Esophagus muscularis mucosa (tissue), 4 donors: Measurements from ENCODE around the gene SLBP. TPM values are rescaled to one million over a fixed set of nuclear protein-coding genes. Genes with fewer than 3 reads are reported as not detected.

ENCODE experiments used
- DNase-seq: peaks from one replicate; pipeline ENCODE4 v3.0.0-alpha.2; 2017; ENCODE audit errors: extremely low spot score
- H3K27ac ChIP-seq, 4 donors: fragments of 200-600 bp; sonication (generic); replicated peaks in 1 of 4; 1 replicate in 3 of 4; 2 replicates in 1 of 4; pipeline ENCODE4 v1.5.1; 2016 to 2019; ENCODE audit warnings: mild to moderate bottlenecking in 1 of 4
- H3K27me3 ChIP-seq, 4 donors: fragments of 200-600 bp; sonication (generic); one replicate each; pipeline versions ENCODE4 v1.5.1 to v1.6.0; 2016 to 2019
- H3K36me3 ChIP-seq, 4 donors: fragments of 200-600 bp; sonication (generic); one replicate each; pipeline ENCODE4 v1.5.1; 2016 to 2019
- H3K4me1 ChIP-seq, 4 donors: fragments of 200-600 bp; sonication (generic); one replicate each; pipeline ENCODE4 v1.5.1; 2016 to 2019
- H3K4me3 ChIP-seq, 4 donors: fragments of 200-600 bp; sonication (generic); 1 replicate in 2 of 4; 2 replicates in 2 of 4; pipeline ENCODE4 v1.5.1; 2016 to 2019; ENCODE audit warnings: mild to moderate bottlenecking in 4 of 4, moderate library complexity in 1 of 4
- H3K9me3 ChIP-seq, 4 donors: fragments of 200-600 bp; sonication (generic); 1 replicate in 3 of 4; 2 replicates in 1 of 4; pipeline ENCODE4 v1.5.1; 2016 to 2019
- EP300 ChIP-seq: sonication (generic); formaldehyde crosslinking; IDR thresholded peaks from one replicate; pipeline ENCODE4 v1.6.1; 2017; ENCODE audit warnings: antibody characterized with exemption
- POLR2A ChIP-seq: fragments of 450-650 bp; IDR thresholded peaks from one replicate; pipeline ENCODE4 v1.6.1; 2017; ENCODE audit warnings: antibody characterized with exemption, moderate library complexity, mild to moderate bottlenecking, low read depth
- POLR2AphosphoS5 ChIP-seq, 2 donors: sonication (generic); formaldehyde crosslinking; IDR thresholded peaks; one replicate each; pipeline ENCODE4 v1.6.1; 2017; ENCODE audit warnings: antibody characterized with exemption in 2 of 2
- WGBS: methylation state at CpG from one replicate; pipeline ENCODE4 v1.1.5; 2018; 5-methylcytosine and 5-hydroxymethylcytosine counted together
- intact Hi-C: fragments of 100-400 bp; cut with DNase I; formaldehyde crosslinking; loops from one replicate; pipeline ENCODE4 v1.15.1; 2023
- total RNA-seq, 4 donors: library from RNA; depleted of rRNA; stranded (reverse); fragments of >200 nt; gene quantifications; one replicate each; pipeline versions ENCODE4 v1.1.0 to v1.2.1, GENCODE V29; 2016
- TF ChIP-seq, protein P1 (sequence below), 3 experiments: fragments of 200-600 bp in 2 of 3; fragments of 450-650 bp in 1 of 3; sonication (generic) in 2 of 3; IDR thresholded peaks; one replicate each; pipeline ENCODE4 v1.5.1; 2017 to 2019; ENCODE audit warnings: antibody characterized with exemption in 3 of 3, mild to moderate bottlenecking in 2 of 3, moderate library complexity in 1 of 3

Gene SLBP
- total RNA-seq, 4 donors from 2014 or later = 41.5 to 56.1 (median 45.5) TPM

DNA sequence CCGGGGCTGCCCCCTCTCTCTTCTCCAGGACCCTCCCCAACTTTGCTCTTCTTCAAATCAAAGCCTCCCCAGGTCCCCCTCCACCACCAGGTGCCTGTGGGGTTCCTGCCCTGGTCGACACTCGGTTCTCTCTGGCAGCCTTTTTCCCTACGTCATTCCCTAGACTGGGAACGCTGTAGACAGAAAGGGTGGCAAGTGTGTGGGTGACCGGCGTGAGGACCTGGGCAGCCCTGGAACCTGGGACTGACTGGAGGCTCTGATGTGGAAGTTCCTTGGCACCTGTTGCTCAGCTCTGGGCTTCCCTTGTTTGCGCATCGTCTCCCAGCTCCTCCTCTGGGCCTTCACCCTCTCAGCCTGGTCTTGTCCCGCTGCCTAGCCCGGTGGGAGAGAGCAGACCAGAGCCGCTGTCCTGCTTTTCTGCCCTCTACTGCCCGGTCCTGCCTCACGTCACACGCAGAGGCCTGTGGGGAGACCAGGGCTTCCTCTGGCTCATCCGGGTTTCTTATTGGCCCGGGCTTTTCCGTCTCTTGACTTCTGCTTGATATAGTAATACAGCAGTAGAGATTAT is 10.5 kb upstream of the SLBP start:
- intact Hi-C loops = loop anchor here (10.0 kb wide), 1 partner anchor 368 kb away; no protein-coding TSS in a partner anchor
- Histone ChIP-seq H3K4me3 (no peak overlapping the region), H3K4me1 (peaks cover 50 to 68% (median 63%) of the 10 kb centered on the region in 4 donors), H3K27me3 (no peaks in the 10 kb centered on the region), H3K27ac (peak overlapping the region; percentile 15 to 57 (median 30)), H3K36me3 (peaks cover 6 to 36% (median 22%) of the 10 kb centered on the region in 4 donors), H3K9me3 (no peaks in the 10 kb centered on the region)
- DNase-seq = no peak
- TF ChIP-seq EP300 (no peak), POLR2A (no peak), POLR2AphosphoS5 (IDR thresholded peaks at IDR 0.05) (no peak)
- TF ChIP-seq, protein P1, sequence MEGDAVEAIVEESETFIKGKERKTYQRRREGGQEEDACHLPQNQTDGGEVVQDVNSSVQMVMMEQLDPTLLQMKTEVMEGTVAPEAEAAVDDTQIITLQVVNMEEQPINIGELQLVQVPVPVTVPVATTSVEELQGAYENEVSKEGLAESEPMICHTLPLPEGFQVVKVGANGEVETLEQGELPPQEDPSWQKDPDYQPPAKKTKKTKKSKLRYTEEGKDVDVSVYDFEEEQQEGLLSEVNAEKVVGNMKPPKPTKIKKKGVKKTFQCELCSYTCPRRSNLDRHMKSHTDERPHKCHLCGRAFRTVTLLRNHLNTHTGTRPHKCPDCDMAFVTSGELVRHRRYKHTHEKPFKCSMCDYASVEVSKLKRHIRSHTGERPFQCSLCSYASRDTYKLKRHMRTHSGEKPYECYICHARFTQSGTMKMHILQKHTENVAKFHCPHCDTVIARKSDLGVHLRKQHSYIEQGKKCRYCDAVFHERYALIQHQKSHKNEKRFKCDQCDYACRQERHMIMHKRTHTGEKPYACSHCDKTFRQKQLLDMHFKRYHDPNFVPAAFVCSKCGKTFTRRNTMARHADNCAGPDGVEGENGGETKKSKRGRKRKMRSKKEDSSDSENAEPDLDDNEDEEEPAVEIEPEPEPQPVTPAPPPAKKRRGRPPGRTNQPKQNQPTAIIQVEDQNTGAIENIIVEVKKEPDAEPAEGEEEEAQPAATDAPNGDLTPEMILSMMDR (IDR thresholded peaks at IDR 0.05) = no peak
- WGBS = 51% methylated on average over 18 of the region's 18 CpGs

DNA sequence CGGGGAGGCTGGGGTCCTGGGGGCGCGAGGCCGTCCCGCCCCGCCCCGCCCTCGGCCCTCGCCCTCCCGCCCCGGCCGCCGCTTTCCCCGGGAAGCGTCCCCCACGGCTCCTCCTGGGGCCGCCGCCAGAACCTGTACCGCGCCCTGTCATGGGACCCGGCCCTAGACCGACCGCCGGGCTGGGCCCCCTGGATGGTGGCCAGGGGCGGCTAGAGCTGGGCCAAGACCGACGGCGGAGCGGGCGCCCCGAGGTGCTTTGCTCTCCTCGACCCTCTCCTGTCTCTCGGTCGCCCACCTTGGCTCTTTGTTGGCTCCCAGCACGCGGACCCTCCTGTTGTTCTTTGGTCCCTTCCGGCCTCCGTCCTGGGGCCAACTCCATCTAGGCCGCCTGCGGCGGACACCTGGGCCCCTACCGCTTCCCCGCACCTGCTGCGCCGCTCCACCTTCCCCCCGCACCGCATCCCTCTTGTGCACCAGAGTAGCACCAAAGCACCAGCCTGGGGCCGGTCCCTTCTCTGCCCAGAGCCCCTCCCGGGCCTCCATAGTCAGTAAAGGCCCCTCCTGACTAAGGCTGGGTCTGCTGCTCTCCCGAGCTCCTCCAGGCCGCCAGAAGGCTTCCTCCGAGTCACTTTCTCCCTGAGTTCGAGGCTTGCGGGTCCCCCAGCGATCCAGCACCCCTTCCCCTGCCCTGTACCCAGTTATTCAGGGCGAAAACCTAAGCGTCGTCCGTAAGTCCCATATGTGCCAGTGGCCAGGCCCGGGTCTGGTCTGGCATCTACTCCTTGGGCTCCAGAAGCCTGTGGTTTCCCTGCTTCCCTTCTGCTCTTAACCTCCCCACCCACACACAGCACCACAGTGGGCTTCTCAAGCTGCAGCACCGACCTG is 9.8 kb upstream of the SLBP start:
- peaks cover 14 to 40% (median 29%) of the 10 kb centered on the region in 4 donors for H3K36me3 ChIP-seq
- H3K27me3 ChIP-seq = no peaks in the 10 kb centered on the region
- peaks cover 47 to 68% (median 61%) of the 10 kb centered on the region in 4 donors for H3K4me1 ChIP-seq
- intact Hi-C loops = loop anchor here (10.0 kb wide), 1 partner anchor 367 kb away; no protein-coding TSS in a partner anchor
- H3K27ac ChIP-seq = peak overlapping the region in 3 of 4 donors; percentile 93 to 99 (median 98)
- DNase-seq = no peak
- TF ChIP-seq EP300 (no peak), POLR2A (no peak), POLR2AphosphoS5 (IDR thresholded peaks at IDR 0.05) (no peak)
- TF ChIP-seq, protein P1 (IDR thresholded peaks at IDR 0.05) = no peak
- 5% methylated on average over 33 of the region's 61 CpGs for WGBS
- no peaks in the 10 kb centered on the region for H3K9me3 ChIP-seq
- H3K4me3 ChIP-seq = peak overlapping the region; percentile 74 to 96 (median 84)

DNA sequence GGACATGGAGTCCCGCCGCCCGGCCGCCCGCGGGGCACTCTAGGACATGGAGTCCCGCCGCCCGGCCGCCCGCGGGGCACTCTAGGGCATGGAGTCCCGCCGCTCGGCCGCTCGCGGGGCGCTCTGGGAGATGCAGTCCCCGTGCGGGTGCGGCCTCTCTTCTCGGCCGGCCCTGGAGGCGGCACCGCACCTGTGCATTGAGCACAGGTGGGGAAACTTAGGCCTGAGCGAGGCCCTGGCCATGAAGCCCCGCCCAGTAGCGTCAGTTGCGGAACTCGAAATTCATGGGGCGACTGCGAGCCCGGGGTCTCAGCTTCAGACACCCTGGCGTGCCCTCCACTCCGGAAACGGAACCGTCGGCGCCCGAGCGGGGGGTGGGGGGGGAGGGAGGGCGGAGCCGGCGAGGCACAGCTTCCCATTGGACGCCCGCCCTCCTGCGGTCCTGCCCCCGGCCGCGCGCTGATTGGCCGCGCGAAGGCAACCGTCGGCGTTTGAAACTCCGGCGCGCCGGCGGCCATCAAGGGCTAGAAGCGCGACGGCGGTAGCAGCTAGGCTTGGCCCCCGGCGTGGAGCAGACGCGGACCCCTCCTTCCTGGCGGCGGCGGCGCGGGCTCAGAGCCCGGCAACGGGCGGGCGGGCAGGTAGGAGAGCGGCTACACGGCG is 9.0 kb upstream of the SLBP start, which contains the start of the genes TACC3 and TMEM129:
TSS of gene TACC3 (plus strand) at position 519 of the 663 bp plus-strand sequence. CDS start 1,901 bp downstream, outside the sequence.
TSS of gene TMEM129 (minus strand) at position 321 of the 663 bp plus-strand sequence. CDS start 486 bp downstream, outside the sequence.
- peak; percentile 99 for DNase-seq
- H3K27me3 ChIP-seq = no peaks in the 10 kb centered on the region
- TF ChIP-seq EP300 = no peak
- TF ChIP-seq POLR2A = no peak
- TF ChIP-seq POLR2AphosphoS5 (IDR thresholded peaks at IDR 0.05) = peak; percentile 74 to 75
- TF ChIP-seq, protein P1 (IDR thresholded peaks at IDR 0.05) = no peak
- H3K9me3 ChIP-seq = no peaks in the 10 kb centered on the region
- intact Hi-C loops = loop anchor here (10.0 kb wide), 1 partner anchor 366 kb away; no protein-coding TSS in a partner anchor
- 0% methylated on average over 29 of the region's 83 CpGs for WGBS
- H3K4me3 ChIP-seq = peak within 1 kb of the TSS; percentile 74 to 96 (median 84)
- peaks cover 41 to 66% (median 54%) of the 10 kb centered on the region in 4 donors for H3K4me1 ChIP-seq
- peak within 1 kb of the TSS; percentile 92 to 99 (median 96) for H3K27ac ChIP-seq
- H3K36me3 ChIP-seq = peaks cover 20 to 48% (median 36%) of the 10 kb centered on the region in 4 donors

DNA sequence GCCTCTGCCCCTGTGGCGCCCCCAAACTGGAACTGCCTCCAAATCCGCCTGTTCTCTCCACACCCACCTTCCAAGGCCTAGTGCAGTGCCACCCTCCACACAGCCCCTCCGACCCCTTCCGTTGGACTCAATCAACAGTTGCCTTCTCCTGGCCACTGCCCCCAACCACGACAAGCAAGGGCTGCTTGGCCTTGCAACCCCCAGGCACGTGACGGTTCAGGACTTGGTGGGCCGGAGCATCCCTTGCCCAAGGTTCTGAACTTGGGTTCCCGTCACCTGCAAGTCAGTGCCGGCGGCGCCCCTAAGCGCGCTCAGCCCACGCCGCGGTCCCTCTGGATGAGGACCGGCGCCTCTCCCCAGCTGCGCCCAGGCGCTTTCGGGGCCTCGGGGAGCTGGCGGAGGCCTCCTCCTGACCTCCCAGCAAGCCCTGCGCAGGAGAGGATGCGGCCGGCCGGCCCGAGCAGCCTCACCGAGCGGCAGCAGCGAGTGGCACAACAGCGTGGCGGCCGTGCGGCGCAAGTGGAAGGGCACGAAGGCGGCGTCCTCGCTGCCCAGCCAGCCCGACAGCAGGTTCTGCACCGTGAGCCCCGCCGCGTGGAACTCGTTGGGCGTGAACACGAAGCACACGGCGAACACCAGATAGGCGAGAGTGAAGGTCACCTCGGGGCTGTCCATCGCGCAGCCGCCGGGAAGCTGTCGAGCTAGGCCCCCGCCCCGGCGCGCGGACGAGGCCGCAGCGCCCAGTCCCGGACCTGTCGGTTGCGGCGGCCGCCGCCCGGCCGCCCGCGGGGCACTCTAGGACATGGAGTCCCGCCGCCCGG is 8.3 kb upstream of the SLBP start:
- no peak for DNase-seq
- Histone ChIP-seq H3K36me3 (peaks cover 20 to 47% (median 37%) of the 10 kb centered on the region in 4 donors), H3K4me3 (peak overlapping the region; percentile 74 to 96 (median 84)), H3K27ac (peak overlapping the region; percentile 92 to 99 (median 96)), H3K27me3 (no peaks in the 10 kb centered on the region), H3K4me1 (peaks cover 41 to 65% (median 53%) of the 10 kb centered on the region in 4 donors), H3K9me3 (no peaks in the 10 kb centered on the region)
- intact Hi-C loops = loop anchor here (10.0 kb wide), 1 partner anchor 366 kb away; no protein-coding TSS in a partner anchor
- TF ChIP-seq POLR2A = no peak
- TF ChIP-seq, protein P1 (IDR thresholded peaks at IDR 0.05) = no peak
- peak; percentile 4 to 66 for TF ChIP-seq POLR2AphosphoS5 (IDR thresholded peaks at IDR 0.05)
- TF ChIP-seq EP300 = no peak
- WGBS = 4% methylated on average over 10 of the region's 79 CpGs
